ENCODE measurements around the gene NOS1AP.

DNA sequence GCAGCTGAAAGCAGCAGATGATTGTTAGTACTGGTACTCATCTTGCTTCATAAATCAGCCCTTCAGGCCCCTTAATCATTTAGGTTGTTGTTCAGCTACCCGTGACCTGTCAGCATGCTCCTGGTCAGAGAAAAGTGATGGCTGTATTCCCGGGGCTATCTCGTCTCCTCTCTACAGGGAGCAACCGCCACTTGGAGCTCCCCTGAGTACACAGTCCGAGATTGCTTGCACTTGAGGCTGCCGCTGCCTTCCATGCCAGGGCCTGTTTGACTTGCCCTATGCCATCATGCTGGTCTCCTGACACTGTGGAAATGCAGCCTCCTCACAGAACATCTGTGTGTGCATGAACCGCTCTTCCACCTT lies 209.6 kb downstream of the NOS1AP start:
- TF ChIP-seq, protein P1, sequence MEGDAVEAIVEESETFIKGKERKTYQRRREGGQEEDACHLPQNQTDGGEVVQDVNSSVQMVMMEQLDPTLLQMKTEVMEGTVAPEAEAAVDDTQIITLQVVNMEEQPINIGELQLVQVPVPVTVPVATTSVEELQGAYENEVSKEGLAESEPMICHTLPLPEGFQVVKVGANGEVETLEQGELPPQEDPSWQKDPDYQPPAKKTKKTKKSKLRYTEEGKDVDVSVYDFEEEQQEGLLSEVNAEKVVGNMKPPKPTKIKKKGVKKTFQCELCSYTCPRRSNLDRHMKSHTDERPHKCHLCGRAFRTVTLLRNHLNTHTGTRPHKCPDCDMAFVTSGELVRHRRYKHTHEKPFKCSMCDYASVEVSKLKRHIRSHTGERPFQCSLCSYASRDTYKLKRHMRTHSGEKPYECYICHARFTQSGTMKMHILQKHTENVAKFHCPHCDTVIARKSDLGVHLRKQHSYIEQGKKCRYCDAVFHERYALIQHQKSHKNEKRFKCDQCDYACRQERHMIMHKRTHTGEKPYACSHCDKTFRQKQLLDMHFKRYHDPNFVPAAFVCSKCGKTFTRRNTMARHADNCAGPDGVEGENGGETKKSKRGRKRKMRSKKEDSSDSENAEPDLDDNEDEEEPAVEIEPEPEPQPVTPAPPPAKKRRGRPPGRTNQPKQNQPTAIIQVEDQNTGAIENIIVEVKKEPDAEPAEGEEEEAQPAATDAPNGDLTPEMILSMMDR (conservative IDR thresholded peaks at IDR 0.05), result no peak
- TF ChIP-seq ZFX (IDR thresholded peaks at IDR 0.05), result no peak

Measured in C4-2B (cell line).